Raji (cell line): ENCODE results near the gene TST.

Experiments
- POLR2A ChIP-seq: IDR thresholded peaks from 2 replicates; pipeline ENCODE4 v1.6.1; 2011; ENCODE audit warnings: low read depth, low read length, control low read depth; ENCODE audit not compliant: insufficient read depth

Gene TST

GRCh38 chr22:36997746-36998145 lies 21.5 kb downstream of the TST start:
- TF ChIP-seq POLR2A: no peak

- TF ChIP-seq POLR2A: no peak
These were observed 28.0 kb downstream of the TST start for GRCh38 chr22:36991206-36991605.

- no peak for TF ChIP-seq POLR2A
These were observed 28.8 kb downstream of the TST start for GRCh38 chr22:36990457-36990856.

- TF ChIP-seq POLR2A: no peak
These were observed 31.0 kb downstream of the TST start for GRCh38 chr22:36988075-36988832.

DNA sequence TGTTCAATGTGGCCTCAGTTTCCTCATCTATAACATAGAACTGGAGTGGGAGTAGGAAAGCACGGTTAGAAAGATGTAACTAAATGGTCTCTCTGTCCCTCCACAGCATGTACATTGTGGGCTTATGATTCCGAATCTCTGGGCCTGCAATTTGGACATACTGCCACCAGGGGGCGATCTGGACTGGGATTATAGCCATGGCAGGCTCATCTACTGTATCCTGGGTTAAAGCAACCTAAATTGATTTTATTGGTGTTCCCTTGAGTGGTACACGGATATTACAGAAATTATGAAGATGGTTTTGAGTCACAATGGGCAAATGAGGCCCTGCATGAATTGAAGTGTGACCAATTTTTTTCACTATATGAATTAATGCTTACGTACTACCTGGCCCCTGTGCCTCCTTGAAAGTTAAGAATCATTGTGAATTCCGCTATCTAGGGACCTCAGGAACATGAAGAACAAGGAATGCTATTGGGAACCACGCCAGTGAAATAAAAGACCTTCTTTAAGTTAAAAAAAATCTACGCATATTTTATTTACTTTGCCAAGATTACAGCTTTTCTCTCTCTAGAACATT lies 32.9 kb downstream of the TST start:
- no peak for TF ChIP-seq POLR2A

- TF ChIP-seq POLR2A: no peak
These were observed 33.9 kb downstream of the TST start for GRCh38 chr22:36985211-36985889.

- TF ChIP-seq POLR2A: no peak
These were observed 37.1 kb downstream of the TST start for GRCh38 chr22:36982136-36982535.

GRCh38 chr22:36981247-36981775 lies 37.9 kb downstream of the TST start:
- TF ChIP-seq POLR2A: no peak

GRCh38 chr22:36979016-36979910 lies 40.0 kb downstream of the TST start:
- TF ChIP-seq POLR2A: no peak

DNA sequence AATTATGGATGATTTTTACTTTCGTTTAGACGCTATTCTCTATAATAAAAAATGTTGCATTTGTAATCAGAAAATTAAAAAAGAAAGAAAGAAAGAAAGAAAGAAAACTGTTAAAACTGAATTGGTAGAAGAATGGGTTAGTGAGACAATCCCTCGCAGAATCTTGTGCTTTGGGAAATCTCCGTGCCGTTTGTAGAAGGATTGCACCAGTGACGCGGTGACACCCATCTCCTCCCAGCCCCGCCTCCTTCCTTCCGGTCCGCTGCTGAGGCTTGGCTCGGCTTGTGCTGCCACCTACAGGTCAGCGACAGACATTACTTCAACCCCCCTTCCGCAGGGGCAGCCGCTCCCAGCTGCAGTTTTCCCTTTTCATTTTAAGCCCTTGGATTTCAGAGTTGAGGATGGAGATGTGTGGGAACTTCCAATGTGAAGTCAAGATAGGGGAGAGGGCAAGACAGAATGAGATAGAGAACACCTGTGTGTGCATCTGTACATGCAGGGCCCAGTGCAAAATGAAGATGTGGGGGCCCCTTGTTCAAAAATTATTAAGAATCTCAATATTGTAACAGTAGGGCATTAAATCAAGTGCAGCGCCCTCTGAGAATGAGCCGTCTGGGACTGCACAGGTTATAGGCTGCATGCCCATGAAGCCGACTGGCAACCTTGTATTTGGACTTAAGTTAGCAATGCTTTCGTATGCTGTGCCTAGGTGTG lies 41.1 kb downstream of the TST start:
- peak; percentile 37; the same call in 1 of the 2 replicates for TF ChIP-seq POLR2A

- TF ChIP-seq POLR2A: no peak
These were observed 41.8 kb downstream of the TST start for GRCh38 chr22:36977401-36977861.

DNA sequence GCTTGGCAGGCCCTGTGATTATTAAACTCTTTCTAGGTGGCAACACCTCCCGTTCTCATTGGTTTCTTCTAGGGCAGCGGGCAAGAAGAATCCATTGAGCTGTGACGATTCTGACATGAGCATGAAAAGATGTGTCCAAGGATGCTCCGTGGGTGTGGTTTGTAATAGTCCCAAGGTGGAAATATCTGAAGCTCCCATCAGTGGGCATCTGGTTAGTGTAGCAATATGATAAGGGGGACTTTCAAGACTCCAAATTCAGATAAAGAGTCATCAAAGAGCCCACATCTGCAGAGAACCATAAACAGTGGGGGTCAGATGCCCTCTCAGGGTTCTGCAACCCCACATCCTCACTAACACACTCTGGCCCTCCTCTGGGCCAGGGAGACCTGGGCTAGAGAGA lies 42.6 kb downstream of the TST start:
- no peak for TF ChIP-seq POLR2A

GRCh38 chr22:36971341-36972125 lies 47.7 kb downstream of the TST start:
- TF ChIP-seq POLR2A: no peak

- no peak for TF ChIP-seq POLR2A
These were observed 50.8 kb downstream of the TST start for GRCh38 chr22:36968249-36968964.
